Measurements from ENCODE around the gene HMCN2. TPM values are rescaled to one million over a fixed set of nuclear protein-coding genes. Genes with fewer than 3 reads are reported as not detected.

The HMCN2 gene
- total RNA-seq, 1 experiment from 2014 or later: 1.6 TPM

- Histone ChIP-seq H3K9me3 (ENCODE audit: insufficient read depth, low read depth) (no peaks in the 10 kb centered on the region; the same call in 1 of the 2 replicates), H3K4me3 (no peak overlapping the region), H3K36me3 (ENCODE audit: low read depth) (no peaks in the 10 kb centered on the region), H3K27ac (no peak overlapping the region), H4K20me1 (ENCODE audit: insufficient read depth) (no peaks in the 10 kb centered on the region), H3K4me2 (no peak overlapping the region), H3F3A (ENCODE audit: insufficient read depth, low read depth) (no peaks in the 10 kb centered on the region), H3K4me1 (replicated peaks; ENCODE audit: insufficient read depth) (peaks cover 11% of the 10 kb centered on the region; the same call in 1 of the 2 replicates), H2AFZ (no peak overlapping the region), H3K27me3 (ENCODE audit: insufficient read depth, low read depth) (no peaks in the 10 kb centered on the region), H3K79me2 (ENCODE audit: low read depth) (no peaks in the 10 kb centered on the region), H3K9me2 (ENCODE audit: insufficient read depth) (no peaks in the 10 kb centered on the region)
- POLR2A ChIA-PET (ENCODE audit: unreplicated experiment): no interaction called here
- TF ChIP-seq EZH2 (IDR thresholded peaks at IDR 0.05; ENCODE audit: low read depth): no peak
- no peak for TF ChIP-seq CTCF (conservative IDR thresholded peaks at IDR 0.05)
- CTCF ChIA-PET: no interaction called here
- no peak for DNase-seq
- no TSS peak for BruUV-seq (replicated peaks)
- intact Hi-C loops (cut with micrococcal nuclease; ENCODE audit: unreplicated experiment): no loop called here
Measured at GRCh38 chr9:130430734-130431535, 165.4 kb downstream of the HMCN2 start.

- TF ChIP-seq EZH2 (IDR thresholded peaks at IDR 0.05; ENCODE audit: low read depth): no peak
- TF ChIP-seq CTCF (conservative IDR thresholded peaks at IDR 0.05): no peak
- Histone ChIP-seq H3K4me3 (no peak overlapping the region), H3K27ac (no peak overlapping the region), H3F3A (ENCODE audit: insufficient read depth, low read depth) (no peaks in the 10 kb centered on the region; the same call in 1 of the 2 replicates), H3K9me3 (ENCODE audit: insufficient read depth, low read depth) (no peaks in the 10 kb centered on the region; the same call in 1 of the 2 replicates), H3K4me1 (replicated peaks; ENCODE audit: insufficient read depth) (peaks cover 7% of the 10 kb centered on the region; the same call in 1 of the 2 replicates), H3K36me3 (ENCODE audit: low read depth) (no peaks in the 10 kb centered on the region), H2AFZ (no peak overlapping the region), H3K27me3 (ENCODE audit: insufficient read depth, low read depth) (no peaks in the 10 kb centered on the region), H4K20me1 (ENCODE audit: insufficient read depth) (no peaks in the 10 kb centered on the region), H3K9me2 (ENCODE audit: insufficient read depth) (no peaks in the 10 kb centered on the region), H3K4me2 (no peak overlapping the region), H3K79me2 (ENCODE audit: low read depth) (no peaks in the 10 kb centered on the region)
- CTCF ChIA-PET: no interaction called here
- POLR2A ChIA-PET (ENCODE audit: unreplicated experiment): no interaction called here
- intact Hi-C loops (cut with micrococcal nuclease; ENCODE audit: unreplicated experiment): no loop called here
- BruUV-seq (replicated peaks): no TSS peak
- DNase-seq: no peak
Measured at GRCh38 chr9:130431536-130432303, 166.2 kb downstream of the HMCN2 start.

DNA sequence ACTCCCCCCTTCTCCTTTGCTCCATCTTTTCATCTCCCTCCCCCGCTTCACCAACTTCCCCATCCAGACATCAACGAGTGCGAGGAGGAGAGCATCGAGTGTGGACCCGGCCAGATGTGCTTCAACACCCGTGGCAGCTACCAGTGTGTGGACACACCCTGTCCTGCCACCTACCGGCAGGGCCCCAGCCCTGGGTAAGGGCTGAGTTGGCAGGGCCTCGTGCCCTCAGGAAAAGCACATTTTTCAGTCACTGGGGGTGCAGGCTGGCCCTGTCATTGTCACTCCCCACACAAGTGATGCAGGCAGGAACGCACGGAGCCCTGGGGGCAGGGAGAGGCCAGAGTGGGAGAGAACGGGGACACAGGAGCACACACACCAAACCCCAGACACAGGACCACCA is 166.8 kb downstream of the HMCN2 start:
- Histone ChIP-seq H2AFZ (no peak overlapping the region), H3K9me3 (ENCODE audit: insufficient read depth, low read depth) (no peaks in the 10 kb centered on the region; the same call in 1 of the 2 replicates), H3K9me2 (ENCODE audit: insufficient read depth) (no peaks in the 10 kb centered on the region), H3F3A (ENCODE audit: insufficient read depth, low read depth) (no peaks in the 10 kb centered on the region; the same call in 1 of the 2 replicates), H3K4me2 (no peak overlapping the region), H4K20me1 (ENCODE audit: insufficient read depth) (no peaks in the 10 kb centered on the region), H3K27me3 (ENCODE audit: insufficient read depth, low read depth) (no peaks in the 10 kb centered on the region), H3K27ac (no peak overlapping the region), H3K4me3 (no peak overlapping the region), H3K79me2 (ENCODE audit: low read depth) (no peaks in the 10 kb centered on the region), H3K36me3 (ENCODE audit: low read depth) (no peaks in the 10 kb centered on the region), H3K4me1 (replicated peaks; ENCODE audit: insufficient read depth) (0 out of 2 replicates have a peak, but pooled peaks cover under 1% of the 10 kb centered on the region)
- TF ChIP-seq CTCF (conservative IDR thresholded peaks at IDR 0.05) (no peak; the same call in 1 of the 2 replicates), EZH2 (IDR thresholded peaks at IDR 0.05; ENCODE audit: low read depth) (no peak)
- no TSS peak for BruUV-seq (replicated peaks)
- CTCF ChIA-PET: no interaction called here
- peak in 1 of 2 experiments; percentile 45 for DNase-seq
- intact Hi-C loops (cut with micrococcal nuclease; ENCODE audit: unreplicated experiment): no loop called here
- POLR2A ChIA-PET (ENCODE audit: unreplicated experiment): no interaction called here
